Measurements from ENCODE around the gene SAP30BP. TPM values are rescaled to one million over a fixed set of nuclear protein-coding genes. Genes with fewer than 3 reads are reported as not detected.

SAP30BP gene
- total RNA-seq, 1 experiment from 2014 or later, result 149 TPM

DNA sequence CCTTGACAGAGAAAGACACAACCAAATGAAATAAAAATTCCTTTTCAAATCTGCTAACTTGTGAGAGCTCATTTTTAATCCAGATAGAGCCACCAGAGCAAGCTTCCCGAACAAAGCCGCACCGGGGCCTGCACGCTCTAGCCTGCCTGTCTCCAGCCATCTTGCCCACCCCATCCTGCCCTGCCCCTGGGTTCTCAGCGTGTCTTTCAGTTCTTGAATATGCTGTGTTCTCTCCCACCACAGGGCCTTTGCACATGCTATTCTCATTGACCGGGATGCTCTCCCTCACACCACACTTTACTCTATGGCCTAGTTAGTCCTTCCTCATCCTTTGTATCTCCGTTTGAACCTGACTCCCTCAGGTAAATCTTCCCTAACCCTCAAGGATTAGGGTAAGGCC lies 19.2 kb upstream of the SAP30BP start (continued):
- TF ChIP-seq, protein P1, sequence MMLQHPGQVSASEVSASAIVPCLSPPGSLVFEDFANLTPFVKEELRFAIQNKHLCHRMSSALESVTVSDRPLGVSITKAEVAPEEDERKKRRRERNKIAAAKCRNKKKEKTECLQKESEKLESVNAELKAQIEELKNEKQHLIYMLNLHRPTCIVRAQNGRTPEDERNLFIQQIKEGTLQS (IDR thresholded peaks at IDR 0.05), result no peak
- no peak for TF ChIP-seq FOSL1 (IDR thresholded peaks at IDR 0.05; ENCODE audit: low read depth)
- no peak for TF ChIP-seq EGR1 (IDR thresholded peaks at IDR 0.05; ENCODE audit: low read depth)
- no peak for TF ChIP-seq RAD21 (IDR thresholded peaks at IDR 0.05; ENCODE audit: low read depth)

DNA sequence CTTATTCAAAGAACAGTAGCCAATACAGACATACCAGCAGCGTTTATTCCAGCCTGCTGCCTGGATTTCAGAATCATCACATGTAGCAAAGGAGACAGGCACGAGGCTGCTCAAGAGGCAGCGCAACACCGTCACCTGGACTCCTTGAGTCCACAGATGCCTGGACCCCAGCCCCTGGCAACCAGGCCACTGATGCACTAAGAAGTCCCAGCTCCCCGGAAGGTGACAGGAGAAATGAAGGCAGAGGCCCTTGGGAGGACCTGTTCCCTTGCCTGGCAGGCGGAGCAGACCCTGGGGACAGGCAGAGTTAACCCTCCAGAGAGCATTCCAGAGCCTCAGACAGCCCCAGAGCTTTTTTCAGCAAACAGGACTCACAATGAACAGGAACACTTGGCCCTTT lies 17.5 kb upstream of the SAP30BP start:
- no TSS peak for BruUV-seq (replicated peaks)
- ChIA-PET POLR2A (interaction anchor here (1.0 to 1.5 kb wide), 2 partner anchors 19 to 130 kb away, joined by 3 to 5 read pairs; a partner anchor contains a TSS), RAD21 (ENCODE audit: low non-redundant PET in 1 of 2, low total read pairs in 2 of 2, uncharacterized antibody in 2 of 2, unreplicated experiment in 2 of 2) (no interaction called here), CTCF (interaction anchor here (1.1 to 2.1 kb wide), 2 partner anchors 16 to 98 kb away, joined by 4 to 16 read pairs; partner anchors contain the start of gene SMIM5)
- Histone ChIP-seq H3K27me3 (ENCODE audit: insufficient read depth, low read length) (no peaks in the 10 kb centered on the region), H3K27ac (ENCODE audit: low read depth, low read length) (no peak overlapping the region), H2AFZ (ENCODE audit: low read depth, low read length, poor library complexity, severe bottlenecking) (no peak overlapping the region), H3K79me2 (ENCODE audit: insufficient read depth, low read length) (no peaks in the 10 kb centered on the region), H3K4me2 (ENCODE audit: low read length) (no peak overlapping the region), H3K4me1 (ENCODE audit: control insufficient read depth in 1 of 2, insufficient read depth in 2 of 2, low read length in 2 of 2) (peaks cover 22 to 30% of the 10 kb centered on the region in 2 experiments), H3K9me3 (ENCODE audit: control insufficient read depth in 1 of 2, insufficient read depth in 1 of 2, low read depth in 1 of 2, low read length in 2 of 2) (no peaks in the 10 kb centered on the region), H4K20me1 (ENCODE audit: insufficient read depth) (no peaks in the 10 kb centered on the region), H3K9ac (ENCODE audit: low read length) (no peak overlapping the region), H3K9me2 (ENCODE audit: insufficient read depth) (no peaks in the 10 kb centered on the region), H3K36me3 (ENCODE audit: control insufficient read depth in 1 of 2, insufficient read depth in 2 of 2, low read length in 2 of 2) (peaks cover 19 to 20% of the 10 kb centered on the region in 2 experiments; a peak in 3 of 4 replicates), H3K4me3 (replicated peaks in 1 of 2; ENCODE audit: low read depth in 1 of 2, low read length in 2 of 2) (no peak overlapping the region)
- TF ChIP-seq TCF7L2 (IDR thresholded peaks at IDR 0.05; ENCODE audit: borderline replicate concordance, extremely low read depth, insufficient read depth, insufficient read length), result no peak
- TF ChIP-seq JUND (IDR thresholded peaks at IDR 0.05), result no peak
- no peak for TF ChIP-seq EGR1 (IDR thresholded peaks at IDR 0.05; ENCODE audit: low read depth)
- no peak for TF ChIP-seq EZH2phosphoT487 (IDR thresholded peaks at IDR 0.05; ENCODE audit: borderline replicate concordance)
- TF ChIP-seq SIN3A (IDR thresholded peaks at IDR 0.05; ENCODE audit: low read depth), result no peak
- TF ChIP-seq EZH2 (IDR thresholded peaks at IDR 0.05), result no peak
- no peak for TF ChIP-seq FOSL1 (IDR thresholded peaks at IDR 0.05; ENCODE audit: low read depth)
- TF ChIP-seq POLR2A (IDR thresholded peaks at IDR 0.05; ENCODE audit: borderline replicate concordance, extremely low read depth, insufficient read depth, insufficient read length), result no peak
- TF ChIP-seq, protein P2, sequence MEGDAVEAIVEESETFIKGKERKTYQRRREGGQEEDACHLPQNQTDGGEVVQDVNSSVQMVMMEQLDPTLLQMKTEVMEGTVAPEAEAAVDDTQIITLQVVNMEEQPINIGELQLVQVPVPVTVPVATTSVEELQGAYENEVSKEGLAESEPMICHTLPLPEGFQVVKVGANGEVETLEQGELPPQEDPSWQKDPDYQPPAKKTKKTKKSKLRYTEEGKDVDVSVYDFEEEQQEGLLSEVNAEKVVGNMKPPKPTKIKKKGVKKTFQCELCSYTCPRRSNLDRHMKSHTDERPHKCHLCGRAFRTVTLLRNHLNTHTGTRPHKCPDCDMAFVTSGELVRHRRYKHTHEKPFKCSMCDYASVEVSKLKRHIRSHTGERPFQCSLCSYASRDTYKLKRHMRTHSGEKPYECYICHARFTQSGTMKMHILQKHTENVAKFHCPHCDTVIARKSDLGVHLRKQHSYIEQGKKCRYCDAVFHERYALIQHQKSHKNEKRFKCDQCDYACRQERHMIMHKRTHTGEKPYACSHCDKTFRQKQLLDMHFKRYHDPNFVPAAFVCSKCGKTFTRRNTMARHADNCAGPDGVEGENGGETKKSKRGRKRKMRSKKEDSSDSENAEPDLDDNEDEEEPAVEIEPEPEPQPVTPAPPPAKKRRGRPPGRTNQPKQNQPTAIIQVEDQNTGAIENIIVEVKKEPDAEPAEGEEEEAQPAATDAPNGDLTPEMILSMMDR (IDR thresholded peaks at IDR 0.05 in 2 of 3, conservative IDR thresholded peaks at IDR 0.05 in 1 of 3; ENCODE audit: borderline replicate concordance in 1 of 3, insufficient read depth in 1 of 3, low read depth in 2 of 3, low read length in 2 of 3), result no peak
- TF ChIP-seq, protein P1 (IDR thresholded peaks at IDR 0.05), result no peak
- intact Hi-C loops (cut with micrococcal nuclease), result no loop called here
- no peak for ATAC-seq
- no peak for DNase-seq (ENCODE audit: low read depth, low spot score)
